SU-DHL-6 (cell line): ENCODE measurements around the gene CLEC17A.

Source experiments
- EZH2phosphoT487 ChIP-seq: fragments of 200-600 bp; sonication (generic), shearing (Covaris generic); conservative IDR thresholded peaks from 2 replicates; pipeline ENCODE4 v1.6.1; 2018; ENCODE audit warnings: mild to moderate bottlenecking, antibody characterized with exemption, low read length, moderate library complexity, mixed read lengths
- TF ChIP-seq, protein P1 (sequence below): fragments of 200-600 bp; sonication (generic); IDR thresholded peaks from one replicate; pipeline ENCODE4 v1.5.1; 2017; ENCODE audit warnings: antibody characterized with exemption, mild to moderate bottlenecking, low read length, moderate library complexity; ENCODE audit not compliant: insufficient read depth, poor library complexity, severe bottlenecking

DNA sequence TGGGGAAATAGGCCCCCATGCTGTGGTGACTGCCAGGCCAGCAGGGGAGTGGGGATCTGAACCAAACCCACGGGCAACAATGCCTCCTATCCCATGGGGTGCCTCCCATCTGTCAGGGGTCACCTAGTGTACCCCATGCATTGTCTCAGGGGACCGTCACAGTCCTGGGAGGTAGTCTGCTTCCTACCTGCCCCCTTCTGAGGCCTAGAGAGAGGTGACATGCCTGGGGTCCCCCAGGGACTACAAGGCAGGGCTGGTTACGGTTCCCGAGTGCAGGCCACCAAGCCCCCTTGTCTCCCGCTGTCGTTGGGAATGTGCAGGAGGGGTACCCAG, 22.1 kb upstream of the CLEC17A start:
- TF ChIP-seq EZH2phosphoT487: no peak
- TF ChIP-seq, protein P1, sequence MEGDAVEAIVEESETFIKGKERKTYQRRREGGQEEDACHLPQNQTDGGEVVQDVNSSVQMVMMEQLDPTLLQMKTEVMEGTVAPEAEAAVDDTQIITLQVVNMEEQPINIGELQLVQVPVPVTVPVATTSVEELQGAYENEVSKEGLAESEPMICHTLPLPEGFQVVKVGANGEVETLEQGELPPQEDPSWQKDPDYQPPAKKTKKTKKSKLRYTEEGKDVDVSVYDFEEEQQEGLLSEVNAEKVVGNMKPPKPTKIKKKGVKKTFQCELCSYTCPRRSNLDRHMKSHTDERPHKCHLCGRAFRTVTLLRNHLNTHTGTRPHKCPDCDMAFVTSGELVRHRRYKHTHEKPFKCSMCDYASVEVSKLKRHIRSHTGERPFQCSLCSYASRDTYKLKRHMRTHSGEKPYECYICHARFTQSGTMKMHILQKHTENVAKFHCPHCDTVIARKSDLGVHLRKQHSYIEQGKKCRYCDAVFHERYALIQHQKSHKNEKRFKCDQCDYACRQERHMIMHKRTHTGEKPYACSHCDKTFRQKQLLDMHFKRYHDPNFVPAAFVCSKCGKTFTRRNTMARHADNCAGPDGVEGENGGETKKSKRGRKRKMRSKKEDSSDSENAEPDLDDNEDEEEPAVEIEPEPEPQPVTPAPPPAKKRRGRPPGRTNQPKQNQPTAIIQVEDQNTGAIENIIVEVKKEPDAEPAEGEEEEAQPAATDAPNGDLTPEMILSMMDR: no peak
